Prostate gland (tissue), 2 donors: ENCODE results near the gene TINAGL1. TPM values are rescaled to one million over a fixed set of nuclear protein-coding genes. Genes with fewer than 3 reads are reported as not detected.

Source experiments
- DNase-seq: peaks from one replicate; pipeline ENCODE4 v3.0.0-alpha.2; 2019; ENCODE audit warnings: low spot score
- H3K27ac ChIP-seq, 2 donors: fragments of 200-600 bp; sonication (generic); 2 replicates each; pipeline ENCODE4 v1.5.1; 2017 to 2019
- H3K27me3 ChIP-seq: fragments of 200-600 bp; sonication (generic); replicated peaks from 2 replicates; pipeline ENCODE4 v1.5.1; 2019; ENCODE audit not compliant: insufficient read depth
- H3K36me3 ChIP-seq, 2 donors: fragments of 200-600 bp; sonication (generic); 1 replicate in 1 of 2; 2 replicates in 1 of 2; pipeline versions ENCODE4 v1.5.1 to v1.8.1; 2017 to 2019
- H3K4me1 ChIP-seq: fragments of 200-600 bp; sonication (generic); replicated peaks from 2 replicates; pipeline ENCODE4 v1.5.1; 2019
- H3K4me3 ChIP-seq, 2 donors: fragments of 200-600 bp; sonication (generic); 2 replicates each; pipeline ENCODE4 v1.5.1; 2017 to 2019
- H3K9me3 ChIP-seq: fragments of 200-600 bp; sonication (generic); 2 replicates; pipeline ENCODE4 v1.5.1; 2017
- CTCF ChIP-seq, 4 experiments: fragments of 200-600 bp in 2 of 4; fragments of 450-650 bp in 2 of 4; sonication (generic) in 2 of 4; IDR thresholded peaks; 1 replicate in 3 of 4; 2 replicates in 1 of 4; pipeline ENCODE4 v1.5.1; 2016 to 2019; ENCODE audit warnings: antibody characterized with exemption in 4 of 4, mild to moderate bottlenecking in 2 of 4, moderate library complexity in 2 of 4
- POLR2A ChIP-seq: fragments of 450-650 bp; IDR thresholded peaks from one replicate; pipeline ENCODE4 v1.6.1; 2016; ENCODE audit warnings: antibody characterized with exemption, mild to moderate bottlenecking
- POLR2AphosphoS5 ChIP-seq: sonication (generic); formaldehyde crosslinking; IDR thresholded peaks from one replicate; pipeline ENCODE4 v1.6.1; 2017; ENCODE audit warnings: antibody characterized with exemption
- WGBS: methylation state at CpG from one replicate; pipeline ENCODE4 v1.1.5; 2018; 5-methylcytosine and 5-hydroxymethylcytosine counted together
- intact Hi-C: fragments of 100-400 bp; cut with DNase I; formaldehyde crosslinking; loops from one replicate; pipeline ENCODE4 v1.14.2; 2022
- total RNA-seq, 2 donors: library from RNA; depleted of rRNA; stranded (reverse); fragments of >200 nt; gene quantifications; one replicate each; pipeline ENCODE4 v1.1.0, GENCODE V29; 2016

TINAGL1 gene
- total RNA-seq, 2 donors from 2014 or later, result 103 to 134 TPM

GRCh38 chr1:31625561-31626222 lies 49.4 kb downstream of the TINAGL1 start:
- DNase-seq, result no peak
- peaks cover 0 to 8% of the 10 kb centered on the region in 2 donors for H3K36me3 ChIP-seq
- WGBS, result 79% methylated on average over 4 of the region's 4 CpGs
- no peak overlapping the region for H3K27ac ChIP-seq
- H3K27me3 ChIP-seq, result no peaks in the 10 kb centered on the region
- intact Hi-C loops, result no loop called here
- H3K4me3 ChIP-seq, result no peak overlapping the region
- no peaks in the 10 kb centered on the region for H3K9me3 ChIP-seq
- peaks cover 12% of the 10 kb centered on the region for H3K4me1 ChIP-seq
- no peak for TF ChIP-seq CTCF (IDR thresholded peaks at IDR 0.05)
- no peak for TF ChIP-seq POLR2A

- H3K4me1 ChIP-seq, result peaks cover 12% of the 10 kb centered on the region
- H3K36me3 ChIP-seq, result peaks cover 0 to 8% of the 10 kb centered on the region in 2 donors
- H3K27ac ChIP-seq, result peak overlapping the region; percentile 53 to 54
- H3K9me3 ChIP-seq, result no peaks in the 10 kb centered on the region
- TF ChIP-seq CTCF (IDR thresholded peaks at IDR 0.05), result no peak
- no peak for TF ChIP-seq POLR2AphosphoS5
- TF ChIP-seq POLR2A, result no peak
- no peaks in the 10 kb centered on the region for H3K27me3 ChIP-seq
- WGBS, result 57% methylated on average over 21 of the region's 23 CpGs
- intact Hi-C loops, result no loop called here
- no peak for DNase-seq
- no peak overlapping the region for H3K4me3 ChIP-seq
Measured at GRCh38 chr1:31626223-31627207, 50.2 kb downstream of the TINAGL1 start.

GRCh38 chr1:31627301-31627929 lies 51.1 kb downstream of the TINAGL1 start:
- H3K4me3 ChIP-seq, result no peak overlapping the region
- peak overlapping the region; percentile 53 to 54 for H3K27ac ChIP-seq
- 27% methylated on average over 13 of the region's 13 CpGs for WGBS
- DNase-seq, result peak; percentile 35
- H3K36me3 ChIP-seq, result peaks cover 0 to 8% of the 10 kb centered on the region in 2 donors
- H3K27me3 ChIP-seq, result no peaks in the 10 kb centered on the region
- TF ChIP-seq POLR2AphosphoS5, result no peak
- no peak for TF ChIP-seq CTCF (IDR thresholded peaks at IDR 0.05)
- no peak for TF ChIP-seq POLR2A
- intact Hi-C loops, result no loop called here
- H3K4me1 ChIP-seq, result peaks cover 12% of the 10 kb centered on the region
- no peaks in the 10 kb centered on the region for H3K9me3 ChIP-seq

GRCh38 chr1:31627930-31628559 lies 51.7 kb downstream of the TINAGL1 start:
- 24% methylated on average over 11 of the region's 11 CpGs for WGBS
- peak; percentile 40 for DNase-seq
- Histone ChIP-seq H3K27ac (peak overlapping the region; percentile 53 to 54), H3K36me3 (peaks cover 0 to 8% of the 10 kb centered on the region in 2 donors), H3K9me3 (no peaks in the 10 kb centered on the region), H3K27me3 (no peaks in the 10 kb centered on the region), H3K4me3 (no peak overlapping the region), H3K4me1 (peaks cover 12% of the 10 kb centered on the region)
- TF ChIP-seq POLR2AphosphoS5, result peak; percentile 32
- TF ChIP-seq CTCF (IDR thresholded peaks at IDR 0.05), result no peak
- intact Hi-C loops, result no loop called here
